NCI-H128 (cell line): Measurements from ENCODE around the gene EIF2S3.
A peak's percentile ranks its signal among the peaks of the same experiment; 100 is the strongest.
"Not testable (repeated sequence)": the region's sequence is repeated elsewhere in the genome, so short reads cannot be mapped to it uniquely, and the experiment has no call there.

ENCODE experiments used
- DNase-seq: peaks from one replicate; lab custom pipeline; 2025; ENCODE audit not compliant: unreplicated experiment; lab: John Stamatoyannopoulos, UW

Gene EIF2S3

GRCh38 chrX:24054182-24055042 lies at the start of gene EIF2S3:
EIF2S3 (plus strand) TSS chrX:24054956; CDS start chrX:24054969, 13 bp downstream.
- peak; percentile 84 for DNase-seq

- DNase-seq = no peak
Measured at GRCh38 chrX:24005028-24005427, 49.7 kb upstream of the EIF2S3 start.

- DNase-seq = no peak
Measured at GRCh38 chrX:24005867-24006266, 48.9 kb upstream of the EIF2S3 start.

GRCh38 chrX:24012266-24012665 lies 42.5 kb upstream of the EIF2S3 start:
- DNase-seq = no peak

DNA sequence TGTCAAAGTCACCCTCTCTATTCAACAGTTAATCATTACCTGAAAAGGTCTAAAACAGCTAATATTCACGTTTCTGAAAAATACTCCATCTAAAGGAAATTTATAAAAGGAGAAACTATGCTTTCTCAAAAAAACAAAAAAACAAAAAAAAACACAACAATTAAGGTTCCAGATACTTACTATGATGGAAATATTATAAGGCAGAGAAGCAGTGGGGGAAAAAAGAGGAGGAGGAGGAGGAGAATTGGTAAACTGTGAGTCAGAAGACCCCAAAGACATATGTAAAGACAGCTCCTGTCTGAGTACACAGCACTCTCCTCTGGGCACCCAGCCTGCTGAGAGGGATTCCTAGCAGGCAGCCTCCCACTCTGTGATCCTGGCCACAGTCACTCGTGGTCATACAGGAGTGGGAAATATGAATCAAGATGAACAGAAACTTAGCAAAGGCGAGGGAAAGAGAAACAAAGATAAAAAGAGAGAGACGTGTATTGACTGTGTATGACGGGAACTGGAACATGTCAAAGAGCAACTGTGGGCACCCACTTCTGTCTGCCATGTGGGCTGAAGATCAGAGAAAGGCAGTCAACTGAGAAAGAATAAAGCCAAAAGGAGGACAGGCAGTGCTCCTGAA lies 40.3 kb upstream of the EIF2S3 start:
- DNase-seq = no peak

GRCh38 chrX:24017674-24018073 lies 37.1 kb upstream of the EIF2S3 start:
- no peak for DNase-seq

- DNase-seq = no peak
Measured at GRCh38 chrX:24018809-24019208, 35.9 kb upstream of the EIF2S3 start.

DNA sequence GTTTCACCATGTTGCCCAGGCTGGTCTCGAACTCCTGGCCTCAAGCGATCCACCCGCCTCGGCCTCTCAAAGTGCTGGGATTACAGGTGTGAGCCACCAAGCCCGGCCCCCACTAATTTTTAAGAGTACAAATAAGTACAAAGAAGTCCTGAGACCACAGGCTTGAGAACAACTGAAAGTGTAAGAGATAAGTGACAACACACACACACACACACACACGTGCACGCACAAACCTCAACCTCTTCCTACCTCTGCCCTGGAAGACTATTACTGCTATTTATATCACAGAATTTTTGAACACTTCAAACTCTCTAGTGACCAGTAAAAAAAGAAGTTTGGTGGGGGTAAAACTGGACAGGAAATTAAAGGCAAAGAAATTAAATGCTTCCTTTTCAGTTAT lies 35.3 kb upstream of the EIF2S3 start:
- DNase-seq = no peak

DNA sequence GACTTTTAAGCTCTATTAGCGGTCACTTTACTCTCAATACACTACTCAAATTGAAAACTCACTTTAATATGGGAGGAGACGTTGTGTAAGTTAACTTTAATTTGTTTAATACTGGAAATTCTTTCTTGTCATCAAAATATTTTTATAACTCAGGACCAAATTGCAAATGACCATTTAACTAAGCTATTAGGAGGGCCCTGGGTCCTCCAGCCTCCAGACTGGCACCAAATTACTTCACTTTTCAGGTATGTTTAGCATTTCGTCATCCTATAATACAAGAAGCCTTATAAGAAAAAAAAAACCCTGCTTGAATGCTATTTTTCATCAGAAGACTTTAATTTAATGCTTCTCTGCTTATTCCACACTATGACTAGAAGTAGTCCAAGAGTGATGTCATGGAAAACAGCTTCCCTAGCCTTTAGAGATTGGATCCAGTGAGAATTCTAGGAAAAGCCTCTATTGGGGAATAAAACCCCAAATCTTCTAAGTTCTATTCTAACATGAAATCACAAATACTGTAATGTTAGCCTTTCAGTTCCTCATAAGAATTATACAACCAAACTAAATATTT lies 34.4 kb upstream of the EIF2S3 start:
- no peak for DNase-seq

- no peak for DNase-seq
Measured at GRCh38 chrX:24023544-24023943, 31.2 kb upstream of the EIF2S3 start.

- no peak for DNase-seq
Measured at GRCh38 chrX:24023972-24024669, 30.6 kb upstream of the EIF2S3 start.

- peak; percentile 38 for DNase-seq
Measured at GRCh38 chrX:24024819-24025740, 29.7 kb upstream of the EIF2S3 start.

- no peak for DNase-seq
Measured at GRCh38 chrX:24025741-24026403, 28.9 kb upstream of the EIF2S3 start.

- DNase-seq = no peak
Measured at GRCh38 chrX:24026432-24026831, 28.3 kb upstream of the EIF2S3 start.

DNA sequence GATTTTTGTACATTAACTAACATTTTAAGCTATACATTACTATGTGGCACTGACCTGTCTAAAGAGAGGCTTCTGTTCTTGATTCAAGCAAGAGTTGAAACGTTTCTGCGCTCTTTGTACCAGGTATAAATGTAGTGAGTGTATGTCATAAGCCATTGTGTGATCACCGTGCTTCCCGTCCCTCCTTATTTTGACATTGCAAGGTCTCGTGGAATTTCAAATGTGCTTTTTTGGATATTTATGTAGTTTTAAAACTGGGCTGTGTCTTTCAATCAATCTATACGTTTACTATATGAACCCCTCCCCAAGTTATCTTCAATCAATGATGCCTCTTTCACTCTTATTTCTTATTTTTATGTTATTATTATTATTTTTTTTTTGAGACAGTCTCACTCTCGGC lies 27.7 kb upstream of the EIF2S3 start, which contains the start of gene KLHL15:
Gene KLHL15 (minus strand): TSS at position 101 of the 400 bp plus-strand sequence. CDS start 20,493 bp downstream, outside the sequence.
- no peak for DNase-seq

DNA sequence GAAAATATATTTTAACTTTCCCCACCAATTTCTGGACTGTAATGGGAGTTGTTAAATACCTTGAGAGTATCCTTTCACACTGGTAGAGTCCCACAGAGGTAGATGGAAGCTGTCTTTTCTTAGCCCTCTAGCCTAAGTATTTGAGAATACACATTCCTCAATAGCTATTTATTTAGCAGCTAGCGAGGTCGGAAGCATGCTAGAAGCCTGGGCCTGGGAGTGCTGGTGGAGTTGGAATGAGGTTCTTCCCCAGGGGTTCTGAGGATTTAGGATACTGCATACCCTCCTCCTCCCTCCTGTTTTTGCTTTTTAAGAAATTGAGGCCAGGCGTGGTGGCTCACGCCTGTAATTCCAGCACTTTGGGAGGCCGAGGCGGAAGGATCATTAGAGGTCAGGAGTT lies 26.8 kb upstream of the EIF2S3 start:
- no peak for DNase-seq

- DNase-seq = no peak
Measured at GRCh38 chrX:24030597-24030996, 24.2 kb upstream of the EIF2S3 start.

GRCh38 chrX:24034485-24034884 lies 20.3 kb upstream of the EIF2S3 start:
- DNase-seq = no peak

DNA sequence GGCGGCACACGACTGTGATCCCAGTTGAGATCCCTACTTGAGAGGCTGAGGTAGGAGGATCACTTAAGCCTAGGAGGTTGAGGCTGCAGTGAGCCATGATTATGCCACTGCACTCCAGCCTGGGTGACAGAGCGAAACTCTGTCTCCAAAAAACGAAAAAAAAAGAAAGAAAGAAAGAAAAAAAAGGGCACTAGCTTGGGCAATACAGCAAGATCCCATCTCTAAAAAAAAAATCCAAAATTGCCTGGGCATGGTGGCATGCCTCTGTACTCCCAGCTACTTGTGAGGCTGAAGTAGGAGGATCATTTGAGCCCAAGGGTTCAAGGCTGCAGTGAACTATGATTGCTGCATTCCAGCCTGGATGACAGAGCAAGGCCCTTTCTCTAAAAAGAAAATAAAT lies 17.0 kb upstream of the EIF2S3 start:
- DNase-seq = no peak

GRCh38 chrX:24046060-24046459 lies 8.7 kb upstream of the EIF2S3 start:
- not testable (repeated sequence) for DNase-seq
